NCI-H1092 treated with DMSO at 0.1 percent for 48 hours (cell line): Measurements from ENCODE around the gene PDE9A.

Experiments
- DNase-seq: peaks from one replicate; lab custom pipeline; 2025; lab: John Stamatoyannopoulos, UW

PDE9A gene

DNA sequence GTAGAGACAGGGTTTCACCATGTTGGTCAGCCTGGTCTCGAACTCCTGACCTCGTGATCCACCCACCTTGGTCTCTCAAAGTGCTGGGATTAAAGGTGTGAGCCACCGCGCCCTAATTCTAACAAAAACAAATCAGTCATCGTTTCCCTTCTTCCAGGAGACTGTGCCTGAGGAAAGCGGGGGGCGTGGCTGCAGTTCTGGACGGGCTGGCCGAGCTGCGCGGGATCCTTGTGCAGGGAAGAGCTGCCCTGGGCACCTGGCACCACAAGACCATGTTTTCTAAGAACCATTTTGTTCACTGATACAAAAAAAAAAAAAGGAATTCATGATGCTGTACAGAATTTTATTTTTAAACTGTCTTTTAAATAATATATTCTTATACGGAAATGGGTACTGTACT, 121.7 kb downstream of the PDE9A start:
- no peak for DNase-seq

DNA sequence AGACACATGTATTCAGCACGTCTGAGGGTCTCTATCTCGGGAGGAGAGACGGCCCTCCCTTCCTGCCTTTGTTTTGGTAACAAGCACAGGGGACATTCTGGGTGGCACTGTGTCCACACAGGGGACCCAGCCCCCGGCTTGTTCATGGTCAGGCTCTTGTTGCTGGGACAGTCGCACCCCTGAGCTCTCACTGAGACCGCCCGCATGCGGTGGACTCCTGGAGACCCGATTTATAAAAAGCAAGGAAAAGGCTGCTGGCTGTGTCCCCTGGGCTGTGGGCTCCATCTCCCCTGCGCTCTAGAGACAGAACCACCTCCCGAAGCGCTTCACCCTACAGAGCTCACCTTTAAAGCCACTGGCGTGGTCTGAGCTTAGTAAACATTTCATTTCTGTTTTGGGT, 122.5 kb downstream of the PDE9A start:
- no peak for DNase-seq

DNA sequence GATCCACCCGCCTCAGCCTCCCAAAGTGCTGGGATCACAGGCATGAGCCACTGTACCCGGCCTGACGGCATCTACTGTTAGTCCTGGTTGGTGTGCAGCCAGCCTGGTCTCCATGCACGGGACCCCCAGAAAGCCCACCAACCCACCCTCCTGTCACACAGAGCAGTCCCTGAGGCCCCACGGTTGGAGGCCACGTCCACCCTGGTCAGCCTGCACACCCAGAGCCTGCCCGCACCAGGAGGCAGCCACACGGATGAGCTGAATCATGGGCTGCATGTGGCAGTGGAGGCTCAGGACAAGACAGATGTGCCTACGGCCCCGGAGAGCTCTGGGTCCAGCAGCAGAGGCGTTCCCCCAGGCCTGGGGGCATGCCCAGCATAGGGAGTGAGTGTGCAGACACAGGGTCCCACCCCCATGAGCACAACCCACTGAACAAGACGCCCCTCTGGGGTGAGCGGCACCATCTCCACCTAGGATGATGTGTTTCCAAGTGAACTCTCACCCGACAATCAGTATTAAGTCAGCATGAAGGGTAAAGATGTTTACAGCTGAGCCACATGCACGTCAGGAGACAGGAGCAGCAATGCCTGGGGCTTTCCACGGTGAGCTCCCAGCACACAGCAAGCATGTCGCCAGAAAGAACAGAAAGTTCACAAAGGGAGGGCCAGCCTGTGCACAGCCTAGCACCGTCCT, 123.8 kb downstream of the PDE9A start:
- DNase-seq, result no peak

DNA sequence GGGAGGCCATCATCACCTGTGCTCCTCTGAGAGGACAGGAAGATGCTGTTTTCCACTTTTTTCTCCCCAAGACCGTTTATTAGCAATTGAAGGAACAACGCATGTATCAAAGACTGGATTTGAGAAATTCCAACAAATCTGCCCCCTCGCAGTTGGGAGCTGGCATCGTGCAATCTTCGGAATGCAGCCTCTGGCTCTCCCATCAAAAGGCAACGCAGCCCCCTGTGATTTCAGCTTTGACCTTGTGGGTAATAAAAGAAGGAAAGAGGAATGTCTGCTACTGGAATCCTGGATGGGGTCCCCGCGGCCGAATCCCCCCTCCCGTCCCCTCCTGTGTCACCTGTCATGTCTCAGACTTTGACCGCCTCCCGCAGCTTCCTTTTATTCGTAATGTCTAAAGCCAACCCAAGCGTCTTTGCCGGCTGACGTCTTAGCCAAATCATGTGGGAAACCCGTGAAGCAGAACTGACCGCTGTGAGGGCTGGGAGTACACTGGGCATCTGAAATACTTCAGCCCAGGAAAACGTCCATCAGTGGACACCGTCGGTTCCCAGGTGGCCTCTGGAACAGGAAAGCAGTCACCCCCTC, 124.4 kb downstream of the PDE9A start:
- no peak for DNase-seq

DNA sequence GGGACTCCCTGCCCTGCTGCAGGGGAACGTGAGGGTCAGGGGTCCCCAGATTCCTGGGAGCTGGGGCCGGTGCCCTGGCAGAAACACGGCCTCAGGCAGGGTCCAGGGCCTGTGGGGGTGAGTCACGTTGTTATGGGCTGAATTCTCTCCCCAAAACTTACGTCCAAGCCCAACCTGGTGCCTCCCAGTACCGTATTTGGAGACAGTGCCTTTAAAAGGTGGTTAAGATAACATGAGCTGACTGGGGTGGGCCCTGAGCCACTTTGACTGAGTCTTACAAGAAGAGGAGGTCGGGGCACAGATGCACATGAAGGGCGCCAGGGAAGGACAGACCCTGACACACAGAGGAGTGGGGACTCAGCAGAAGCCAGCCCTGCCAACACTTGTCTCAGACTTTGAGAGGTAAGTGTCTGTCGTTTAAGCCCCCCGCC, 126.0 kb downstream of the PDE9A start:
- DNase-seq, result no peak

DNA sequence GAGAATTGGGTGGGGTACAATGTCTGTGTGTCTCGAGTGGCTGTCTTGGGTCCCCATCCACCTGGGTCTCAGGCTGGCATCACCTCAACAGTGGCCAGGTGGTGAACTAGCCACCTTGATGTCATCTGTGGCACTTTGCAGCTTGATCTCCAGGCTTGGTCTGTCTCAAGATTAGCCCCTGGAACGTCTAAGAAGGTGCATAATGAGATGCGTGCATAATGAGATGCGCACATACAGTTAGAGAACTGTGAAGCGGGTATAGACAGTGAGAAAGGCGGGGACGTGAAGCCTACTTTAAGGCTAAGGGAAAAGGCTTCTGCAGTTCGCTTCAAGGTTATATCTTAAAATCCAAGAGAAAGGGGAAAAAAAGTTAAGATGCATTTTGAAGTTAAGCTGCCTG, 127.2 kb downstream of the PDE9A start:
- DNase-seq, result no peak

DNA sequence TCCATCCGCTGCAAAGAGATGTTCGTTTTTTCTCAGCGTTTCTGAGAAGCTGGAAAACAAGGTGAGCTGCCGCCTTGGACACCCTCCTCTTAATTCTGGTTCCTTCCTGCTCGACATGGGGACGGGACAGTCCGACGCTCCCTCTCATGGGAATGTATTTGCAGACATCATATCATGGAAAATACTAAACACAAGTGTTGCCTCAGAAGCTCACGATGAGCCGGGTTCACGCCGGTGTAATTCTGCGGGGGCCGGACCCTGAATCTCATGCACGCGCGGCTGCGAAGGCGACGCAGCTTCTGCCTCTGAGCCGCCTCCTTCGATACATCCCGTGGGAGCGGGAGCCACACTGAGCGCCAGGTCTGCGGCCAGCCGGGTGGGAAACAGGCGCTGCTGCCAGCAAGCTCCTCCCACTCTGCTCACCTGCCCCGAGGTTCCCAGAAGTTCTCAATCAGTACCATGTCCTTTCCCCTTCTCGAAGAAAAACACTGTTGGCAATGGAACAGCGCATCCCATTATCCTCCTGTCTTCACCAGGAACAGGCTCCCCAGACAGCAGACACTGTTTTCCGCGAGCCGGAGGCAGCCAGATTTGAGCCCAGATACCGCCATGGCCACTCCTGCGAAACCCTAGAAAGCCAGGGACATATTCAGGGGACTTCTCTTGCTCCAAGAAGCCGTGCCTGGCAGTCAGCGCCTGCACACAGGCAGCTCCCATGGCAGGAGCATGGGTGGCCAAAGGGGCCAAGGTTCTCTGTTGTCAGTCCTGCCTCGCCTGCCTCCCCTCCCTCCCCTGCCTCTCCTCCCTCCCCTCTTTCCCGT, 127.9 kb downstream of the PDE9A start:
- DNase-seq, result peak; percentile 26

DNA sequence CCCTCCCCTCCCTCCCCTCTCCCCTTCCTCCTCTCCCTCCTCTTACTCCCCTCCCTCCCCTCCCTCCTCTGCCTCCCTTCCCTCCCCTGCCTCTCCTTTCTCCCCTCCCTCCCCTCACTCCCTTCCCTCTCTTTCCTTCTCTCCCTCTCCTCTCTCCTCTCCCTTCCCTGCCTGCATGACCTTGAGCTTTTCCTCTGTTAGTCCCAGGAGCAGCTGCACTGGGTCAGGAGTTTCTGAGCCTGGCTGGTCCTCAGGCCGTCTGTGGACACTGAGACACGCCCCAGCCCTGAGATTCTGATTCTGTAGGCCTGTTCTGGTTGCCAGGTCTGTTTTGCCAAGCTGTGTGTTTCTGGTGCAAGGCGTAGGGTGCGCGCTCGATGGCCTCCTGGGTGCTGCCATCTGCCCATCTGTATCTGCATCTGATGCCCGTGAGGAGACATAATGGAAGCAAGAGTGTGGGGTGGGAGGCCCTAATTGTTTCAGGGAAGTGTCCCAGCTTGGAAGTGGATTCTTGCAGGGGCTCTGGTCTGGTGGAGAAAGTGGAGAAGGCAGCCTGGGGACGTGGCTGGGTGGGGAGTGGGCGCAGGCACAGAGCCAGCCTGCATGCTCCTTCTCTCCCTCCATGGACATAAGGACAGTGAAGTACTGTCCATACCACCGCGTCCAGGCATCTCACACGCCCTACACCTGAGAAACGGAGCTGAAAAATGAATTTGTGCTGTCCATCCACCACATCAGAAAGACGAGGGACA, 128.7 kb downstream of the PDE9A start:
- DNase-seq, result no peak

DNA sequence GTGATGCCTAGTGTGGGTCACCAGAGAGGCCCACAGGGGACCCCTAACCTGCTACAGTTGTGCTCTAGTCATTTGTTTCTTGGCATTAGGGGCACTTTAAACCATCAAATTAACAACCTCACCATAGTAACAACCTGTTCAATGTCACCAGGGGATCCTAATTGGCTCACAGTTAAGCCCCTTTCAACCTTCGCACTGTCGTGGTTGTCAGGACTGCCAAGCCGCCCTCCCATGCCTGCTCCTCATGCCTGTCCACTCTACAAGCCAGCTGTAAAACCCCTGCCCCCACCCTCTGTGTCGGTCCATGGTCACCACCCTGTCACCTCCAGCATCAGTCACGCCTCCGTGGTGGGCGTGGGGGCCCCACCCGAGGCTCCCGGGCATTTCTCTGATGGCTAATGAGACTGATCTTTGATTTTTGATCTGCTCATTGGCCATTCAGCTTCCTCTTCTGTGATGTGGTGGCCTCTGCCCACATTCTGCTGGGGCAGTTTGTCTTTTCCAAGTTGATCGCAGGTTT, 129.4 kb downstream of the PDE9A start:
- no peak for DNase-seq

DNA sequence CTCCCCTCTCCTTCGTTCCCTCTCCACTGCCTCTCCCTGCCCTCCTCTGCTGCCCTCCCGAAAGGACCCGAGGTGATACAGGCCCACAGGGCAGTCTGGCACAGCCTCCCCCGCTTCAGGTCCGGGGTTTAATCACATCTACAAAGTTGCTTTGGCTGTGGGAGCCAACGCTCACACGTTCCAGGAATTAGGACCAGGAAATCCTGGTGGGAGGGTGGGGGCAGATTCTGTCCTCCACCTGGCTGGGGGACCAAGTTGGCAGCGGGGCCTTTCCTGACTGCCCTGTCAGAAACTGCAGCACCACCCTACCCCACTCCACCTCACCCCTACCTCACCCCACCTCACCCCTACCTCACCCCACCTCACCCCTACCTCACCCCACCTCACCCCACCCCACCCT, 130.9 kb downstream of the PDE9A start:
- no peak for DNase-seq

DNA sequence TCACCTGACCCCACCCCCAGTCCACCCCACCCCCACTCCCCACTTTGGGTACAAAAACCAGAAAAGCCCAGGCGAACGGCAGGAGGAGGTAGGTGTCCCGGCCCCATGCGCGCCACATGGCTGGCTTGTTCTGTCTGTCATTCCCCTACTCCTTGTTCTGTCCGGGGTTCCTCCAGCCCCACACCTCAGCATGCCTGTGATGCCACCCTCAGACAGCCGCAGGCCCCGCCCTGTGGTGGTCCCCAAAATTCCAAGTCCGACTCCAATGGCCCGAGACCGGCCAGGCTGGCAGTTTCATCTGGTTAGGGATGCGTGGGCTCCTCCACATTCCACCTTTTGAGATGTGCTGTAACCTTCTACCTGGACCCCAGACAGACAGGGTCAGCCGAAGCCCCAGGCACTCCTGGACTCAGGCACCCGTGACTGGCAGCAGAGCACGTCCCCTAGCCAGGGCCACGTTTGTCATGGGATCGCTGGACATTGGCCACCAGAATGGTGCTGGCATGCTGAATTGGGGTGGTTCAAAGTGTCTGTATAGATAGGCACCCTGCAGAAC, 131.6 kb downstream of the PDE9A start:
- DNase-seq, result no peak

DNA sequence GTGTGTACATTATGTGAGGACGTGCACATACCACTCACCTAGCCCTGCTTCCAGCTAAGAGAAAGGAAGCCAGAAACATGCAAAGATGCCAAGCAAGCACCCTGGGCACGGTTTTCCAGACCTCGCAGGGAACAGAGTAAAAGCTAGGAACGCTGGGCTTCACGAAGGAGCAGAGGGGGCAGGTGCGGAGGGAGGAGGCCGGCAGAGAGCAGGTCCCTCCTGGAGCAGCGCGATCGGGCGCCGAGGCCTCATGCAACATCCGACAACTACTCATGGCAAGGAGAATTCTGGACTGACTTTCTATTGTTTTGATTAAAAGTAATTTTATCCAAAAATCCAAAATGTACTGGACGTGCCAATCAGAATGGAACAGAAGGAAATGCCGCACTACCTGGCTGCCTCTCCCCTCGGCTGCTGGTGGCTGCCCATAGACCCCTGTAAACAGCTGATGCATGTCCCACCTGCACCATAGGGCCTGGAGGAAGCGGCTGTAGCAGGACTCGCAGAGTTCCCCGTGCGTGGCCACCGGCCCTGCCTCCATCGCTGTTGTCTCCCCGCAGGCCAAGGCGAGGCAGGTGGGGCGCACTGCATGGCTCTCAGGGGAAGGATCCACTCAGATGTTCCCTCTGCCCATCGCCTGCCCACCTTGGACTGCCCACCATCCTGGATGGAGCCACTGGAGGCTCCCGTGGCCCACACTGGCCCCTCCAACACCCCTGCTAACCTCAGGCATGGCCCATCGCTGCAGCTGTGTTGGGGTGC, 132.4 kb downstream of the PDE9A start:
- DNase-seq, result no peak

DNA sequence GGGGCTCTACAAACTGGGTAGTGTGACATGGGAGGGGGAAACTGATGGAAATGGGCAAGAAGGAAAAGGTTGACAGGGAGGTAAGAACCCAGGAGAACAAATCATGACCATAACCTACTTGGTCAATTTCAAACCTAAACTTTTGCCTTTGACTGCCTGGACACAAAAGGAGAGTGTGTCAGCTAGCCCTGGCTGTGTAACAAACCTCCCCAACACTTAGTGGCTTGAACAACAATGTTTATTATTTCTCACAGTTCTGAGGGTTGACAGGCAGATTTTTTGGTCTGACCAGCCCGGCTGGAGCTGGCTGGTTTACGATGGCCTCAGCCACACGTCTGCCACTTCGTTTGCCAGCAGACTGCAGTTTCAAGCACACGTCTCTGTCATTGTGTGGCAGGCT, 133.5 kb downstream of the PDE9A start:
- DNase-seq, result no peak

DNA sequence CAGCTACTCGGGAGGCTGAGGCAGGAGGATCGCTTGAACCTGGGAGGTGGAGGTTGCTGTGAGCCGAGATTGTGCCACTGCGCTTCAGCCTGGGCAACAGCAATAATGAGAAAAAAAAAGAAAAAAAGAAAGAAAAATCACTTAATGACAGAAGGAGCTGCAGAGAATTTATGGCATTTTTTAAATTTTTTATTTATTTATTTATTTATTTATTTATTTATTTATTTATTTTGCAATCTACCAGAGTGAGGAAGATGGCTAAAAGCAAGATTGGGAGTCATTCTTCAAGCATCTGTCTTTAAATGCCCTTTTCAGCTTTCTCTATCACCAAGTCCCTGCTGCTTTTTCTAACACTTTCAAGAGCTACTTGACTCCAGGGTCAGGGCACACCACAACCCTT, 134.2 kb downstream of the PDE9A start:
- DNase-seq, result no peak

DNA sequence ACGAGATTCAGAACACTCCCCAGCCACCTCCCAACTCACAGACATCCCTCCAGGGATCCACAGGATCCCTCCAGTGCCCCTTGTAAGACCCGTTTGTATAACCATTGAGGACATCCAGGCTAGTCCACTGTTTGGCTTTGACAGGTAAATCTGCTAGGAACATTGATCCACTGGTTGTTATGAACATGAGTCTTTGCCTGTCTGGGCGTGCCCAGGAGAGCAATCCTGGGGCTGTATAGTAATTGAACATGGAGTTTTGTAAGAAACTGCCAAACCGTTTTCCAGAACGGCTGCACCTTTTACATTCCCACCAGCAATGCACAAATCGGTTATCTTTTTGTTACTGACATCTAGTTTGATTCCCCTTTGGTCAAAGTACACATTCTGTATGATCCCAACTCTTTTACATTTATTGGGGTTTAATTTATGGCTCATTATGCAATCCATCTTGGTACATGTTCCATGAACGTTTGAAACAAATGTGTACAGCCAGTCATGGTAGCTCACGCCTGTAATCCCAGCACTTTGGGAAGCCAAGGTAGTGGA, 137.2 kb downstream of the PDE9A start:
- no peak for DNase-seq

DNA sequence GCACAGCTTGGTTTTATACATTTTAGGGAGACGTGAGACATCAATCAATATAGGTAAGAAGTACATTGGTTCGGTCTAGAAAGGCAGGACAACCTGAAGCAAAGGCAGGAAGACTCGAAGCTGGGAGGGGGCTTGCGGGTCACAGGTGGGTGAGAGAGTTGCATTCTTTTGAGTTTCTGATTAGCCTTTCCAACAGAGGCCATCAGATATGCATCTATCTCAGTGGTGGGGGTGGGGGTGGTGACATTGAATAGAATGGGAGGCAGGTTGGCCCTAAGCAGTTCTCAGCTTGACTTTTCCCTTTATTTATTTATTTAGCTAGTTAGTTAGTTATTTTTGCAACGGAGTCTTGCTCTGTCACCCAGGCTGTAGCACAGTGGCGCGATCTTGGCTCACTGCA, 140.4 kb downstream of the PDE9A start:
- no peak for DNase-seq

DNA sequence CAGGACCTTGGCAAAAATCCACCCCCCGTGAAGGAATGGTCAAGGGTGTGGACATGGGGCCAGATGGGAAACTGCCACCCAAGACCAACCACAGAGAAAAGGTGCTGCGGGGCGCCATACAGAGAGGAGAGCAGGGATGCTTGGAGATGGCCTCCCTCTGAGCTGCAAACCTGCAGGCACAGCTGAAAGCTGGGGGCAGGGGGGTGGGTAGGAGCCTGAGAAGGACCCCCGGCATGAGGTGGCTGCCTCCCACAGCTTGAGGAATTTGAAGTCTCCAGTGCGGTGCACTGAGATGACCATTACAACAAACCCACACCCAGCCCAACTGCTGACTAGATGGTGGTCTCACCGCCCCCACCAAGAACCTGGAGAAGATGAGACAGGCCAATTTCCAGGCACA, 141.1 kb downstream of the PDE9A start:
- no peak for DNase-seq

DNA sequence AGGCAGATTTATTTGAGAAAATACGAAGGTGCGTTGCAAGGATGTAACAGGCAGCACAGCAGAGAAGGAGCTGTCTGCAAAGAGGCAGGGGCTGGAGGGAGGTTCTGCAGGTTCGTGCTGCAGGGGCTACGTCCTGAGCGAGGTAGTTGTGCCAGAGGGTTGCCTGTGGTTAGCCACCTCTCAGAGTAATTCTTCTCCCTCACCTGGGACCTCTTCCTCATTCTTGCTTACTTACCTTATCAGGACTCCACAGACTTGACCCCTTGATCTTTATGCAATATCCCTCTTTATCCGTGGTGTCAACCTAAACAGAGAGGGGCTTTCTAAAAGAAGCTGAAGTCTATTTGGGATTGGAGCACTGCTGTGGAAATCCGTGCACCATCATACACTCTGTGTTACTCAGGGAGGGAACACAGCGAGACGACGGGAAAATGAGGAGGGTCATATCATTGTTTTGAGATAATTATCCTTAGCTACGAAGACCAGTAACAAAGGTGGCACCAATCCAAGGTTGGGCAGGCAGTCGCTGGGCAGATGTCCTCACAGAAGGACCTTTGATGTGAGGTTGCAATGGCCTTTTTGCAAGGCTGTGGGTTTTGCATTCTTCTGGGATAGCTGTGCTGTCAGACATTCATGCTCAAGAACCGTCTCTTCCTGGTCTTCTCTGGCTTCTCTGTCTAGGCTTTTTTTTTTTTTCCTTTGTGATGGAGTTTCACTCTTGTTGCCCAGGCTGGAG, 143.1 kb downstream of the PDE9A start:
- DNase-seq, result no peak

DNA sequence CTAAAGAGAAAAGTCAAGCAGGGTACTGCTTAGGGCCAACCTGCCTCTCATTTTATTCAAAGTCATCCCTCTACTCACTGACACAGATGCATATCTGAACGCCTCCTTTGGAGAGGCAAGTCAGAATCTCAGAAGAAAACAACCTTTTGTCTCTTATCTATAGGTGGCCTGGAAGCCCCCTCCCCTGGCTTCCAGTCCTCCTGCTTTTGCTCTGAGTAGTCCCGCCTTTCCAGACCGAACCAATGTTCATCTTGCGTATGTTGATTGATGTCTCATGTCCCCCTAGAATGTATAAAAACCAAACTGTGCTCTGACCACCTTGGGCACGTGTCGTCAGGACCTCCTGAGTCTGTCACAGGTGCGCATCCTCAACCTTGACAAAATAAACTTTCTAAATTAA, 144.1 kb downstream of the PDE9A start:
- no peak for DNase-seq

DNA sequence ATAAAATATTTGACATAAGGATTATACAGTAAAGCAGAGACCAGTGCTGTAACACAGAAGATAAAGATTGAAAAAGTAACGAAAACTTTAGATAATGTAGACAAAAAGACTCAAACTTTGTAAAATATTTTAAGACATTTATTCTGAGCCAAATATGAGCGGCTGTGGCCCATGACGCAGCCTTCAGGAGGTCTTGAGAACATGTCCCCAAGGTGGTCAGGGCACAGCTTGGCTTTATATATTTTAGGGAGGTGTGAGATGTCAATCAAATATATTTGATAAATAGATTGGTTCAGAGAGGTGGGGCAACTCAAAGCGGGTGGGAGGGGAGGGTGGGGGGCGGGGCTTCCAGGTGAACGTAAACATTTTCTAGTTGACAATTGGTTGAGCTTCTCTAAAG, 144.7 kb downstream of the PDE9A start:
- DNase-seq, result no peak
